HG03103 (cell line): ENCODE data around the gene NFKBIE.

Experiments used
- ATAC-seq: cut with Tn5 transposase; IDR thresholded peaks from one replicate; pipeline ENCODE4 v1.9.1; 2021; ENCODE audit warnings: low read depth; ENCODE audit not compliant: unreplicated experiment

NFKBIE gene

DNA sequence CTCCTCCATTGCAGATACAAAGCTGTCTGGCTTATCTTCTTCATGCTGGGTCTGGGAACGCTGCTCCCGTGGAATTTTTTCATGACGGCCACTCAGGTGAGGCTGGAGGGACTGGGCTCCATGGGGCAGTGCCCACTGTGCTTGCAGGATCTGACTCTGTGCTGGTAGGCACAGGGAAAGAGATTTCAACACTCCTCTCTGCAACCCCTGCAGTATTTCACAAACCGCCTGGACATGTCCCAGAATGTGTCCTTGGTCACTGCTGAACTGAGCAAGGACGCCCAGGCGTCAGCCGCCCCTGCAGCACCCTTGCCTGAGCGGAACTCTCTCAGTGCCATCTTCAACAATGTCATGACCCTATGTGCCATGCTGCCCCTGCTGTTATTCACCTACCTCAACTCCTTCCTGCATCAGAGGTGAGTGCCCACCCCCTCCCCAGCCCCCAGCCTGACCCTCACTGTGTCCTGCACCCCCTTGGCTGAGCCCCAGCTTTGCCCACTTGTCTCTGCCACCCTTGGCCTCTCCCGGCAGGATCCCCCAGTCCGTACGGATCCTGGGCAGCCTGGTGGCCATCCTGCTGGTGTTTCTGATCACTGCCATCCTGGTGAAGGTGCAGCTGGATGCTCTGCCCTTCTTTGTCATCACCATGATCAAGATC lies 35.8 kb downstream of the NFKBIE start:
- no peak for ATAC-seq

DNA sequence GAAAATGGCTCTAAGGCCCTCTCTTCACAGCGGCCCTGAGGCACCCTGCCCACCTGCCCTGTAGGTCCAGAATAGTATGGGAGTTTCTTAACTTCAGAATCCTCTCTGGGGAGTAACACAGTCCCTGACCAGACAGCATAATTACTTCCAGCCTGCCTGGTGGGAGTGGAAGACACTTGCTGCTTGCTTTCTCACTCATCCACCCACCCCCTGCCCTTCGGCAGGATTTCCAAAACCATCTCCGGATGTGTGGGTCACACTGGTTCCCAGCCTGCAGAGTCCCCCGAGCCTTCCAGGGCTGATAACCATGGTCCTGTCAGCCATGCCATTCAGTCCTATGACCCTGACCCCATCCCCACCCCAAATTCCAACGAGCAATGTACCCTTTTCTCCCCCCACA lies 36.5 kb downstream of the NFKBIE start:
- no peak for ATAC-seq

DNA sequence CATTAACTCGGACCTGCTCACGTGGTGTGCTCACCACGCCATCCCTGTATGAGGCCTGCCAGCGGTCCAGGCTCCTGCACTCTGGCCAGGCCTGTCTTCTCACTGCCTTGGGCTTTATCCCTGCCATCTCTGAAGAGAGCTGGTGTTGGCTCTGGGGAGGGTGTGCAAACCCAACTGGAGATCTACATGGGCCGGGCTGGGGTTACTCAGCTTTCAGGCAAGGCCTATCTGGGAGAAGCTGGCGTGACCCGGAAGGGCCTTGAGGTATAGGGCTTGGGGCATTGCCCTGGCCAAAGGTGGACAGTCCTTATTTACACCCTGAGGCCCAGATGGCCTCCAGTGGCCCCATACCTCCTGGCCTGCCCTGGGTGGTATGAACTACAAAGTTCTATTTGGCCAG lies 36.9 kb downstream of the NFKBIE start:
- no peak for ATAC-seq

DNA sequence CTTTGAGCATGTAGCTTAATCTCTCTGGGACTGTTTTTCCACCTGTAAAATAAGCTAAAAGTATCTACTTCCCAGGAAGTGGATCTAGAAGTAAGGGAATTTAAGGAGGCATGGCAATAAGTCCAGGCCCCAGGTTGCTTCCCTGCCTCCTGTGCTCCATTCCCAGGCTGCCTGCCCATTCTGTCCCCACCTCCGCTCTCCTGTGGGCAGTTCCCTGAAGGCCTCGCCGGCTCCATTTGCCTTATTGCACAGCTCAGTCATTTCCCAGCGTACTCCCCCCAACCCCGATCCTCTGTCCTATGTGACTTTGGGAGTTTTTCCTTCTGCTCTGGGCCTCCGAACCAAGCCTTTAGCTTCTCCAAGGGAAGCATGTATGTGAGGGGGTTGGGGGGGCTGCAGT lies 37.3 kb downstream of the NFKBIE start:
- no peak for ATAC-seq

DNA sequence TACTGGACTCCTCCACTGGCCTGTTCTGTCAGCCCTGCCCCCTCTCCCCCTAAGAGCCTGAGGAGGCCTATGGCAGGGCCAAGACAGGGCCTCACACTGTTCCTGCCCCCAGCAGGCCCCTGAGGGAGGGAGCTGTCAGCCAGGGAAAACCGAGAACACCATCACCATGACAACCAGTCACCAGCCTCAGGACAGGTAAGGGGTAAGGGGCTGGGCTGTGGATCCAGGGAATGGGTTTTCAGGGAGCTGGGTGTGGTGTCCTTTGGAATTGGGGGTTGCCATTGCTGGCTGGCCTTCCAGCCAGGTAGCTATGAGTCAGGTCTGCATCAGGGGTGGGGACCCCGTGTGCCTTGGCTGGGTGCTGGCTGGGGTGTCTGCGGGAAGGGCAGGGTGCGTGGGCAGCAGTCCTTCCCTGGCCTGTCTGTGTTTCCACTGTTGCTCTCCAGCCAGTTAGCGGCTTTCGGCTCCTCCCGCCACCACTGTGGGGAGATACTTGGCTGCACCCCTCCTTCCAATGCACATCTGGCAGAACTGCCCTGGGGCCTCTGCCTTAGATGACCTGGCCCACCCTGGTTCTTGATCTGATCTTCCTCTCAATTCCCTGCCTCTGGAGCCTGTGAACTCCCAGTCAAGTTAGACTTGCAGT lies 38.1 kb downstream of the NFKBIE start:
- ATAC-seq = no peak

DNA sequence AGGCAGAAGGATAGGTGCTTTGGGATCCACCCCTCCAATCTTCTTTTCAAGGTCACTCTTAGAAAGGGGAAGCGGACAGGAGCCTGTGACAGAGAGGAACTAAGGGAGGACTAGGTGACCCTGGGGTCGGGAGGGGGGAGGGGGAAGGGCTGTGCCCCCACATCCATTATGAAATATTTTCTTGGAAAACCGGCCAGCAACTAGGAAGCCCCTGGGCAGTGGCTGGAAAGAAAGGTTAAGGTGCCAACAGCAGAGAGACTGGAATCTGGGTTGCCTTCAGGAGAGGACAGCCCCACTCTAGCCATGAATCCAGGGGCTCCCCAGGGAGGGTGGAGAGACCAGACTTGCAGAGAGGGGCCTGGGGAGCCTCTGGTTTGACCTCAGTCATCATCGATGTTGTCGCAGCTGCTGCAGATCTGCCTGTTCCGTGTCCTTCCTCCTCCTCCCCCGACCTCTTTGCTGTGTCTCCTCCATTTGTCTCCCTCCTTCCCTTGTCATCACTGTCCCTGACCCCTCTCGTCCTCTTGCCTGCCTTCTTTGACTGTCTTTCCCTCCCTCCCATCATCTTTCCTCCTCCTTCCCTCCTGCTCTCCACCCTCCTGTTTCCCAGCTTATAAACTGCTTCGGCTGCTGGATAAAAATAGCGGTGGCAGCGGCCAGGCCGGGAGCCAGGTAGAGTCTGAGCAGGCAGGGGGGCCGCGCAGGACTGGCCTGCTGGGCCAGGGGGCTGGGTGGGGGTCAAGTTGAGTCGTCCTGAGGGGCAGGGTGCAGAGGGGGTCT lies 38.8 kb downstream of the NFKBIE start:
- no peak for ATAC-seq

DNA sequence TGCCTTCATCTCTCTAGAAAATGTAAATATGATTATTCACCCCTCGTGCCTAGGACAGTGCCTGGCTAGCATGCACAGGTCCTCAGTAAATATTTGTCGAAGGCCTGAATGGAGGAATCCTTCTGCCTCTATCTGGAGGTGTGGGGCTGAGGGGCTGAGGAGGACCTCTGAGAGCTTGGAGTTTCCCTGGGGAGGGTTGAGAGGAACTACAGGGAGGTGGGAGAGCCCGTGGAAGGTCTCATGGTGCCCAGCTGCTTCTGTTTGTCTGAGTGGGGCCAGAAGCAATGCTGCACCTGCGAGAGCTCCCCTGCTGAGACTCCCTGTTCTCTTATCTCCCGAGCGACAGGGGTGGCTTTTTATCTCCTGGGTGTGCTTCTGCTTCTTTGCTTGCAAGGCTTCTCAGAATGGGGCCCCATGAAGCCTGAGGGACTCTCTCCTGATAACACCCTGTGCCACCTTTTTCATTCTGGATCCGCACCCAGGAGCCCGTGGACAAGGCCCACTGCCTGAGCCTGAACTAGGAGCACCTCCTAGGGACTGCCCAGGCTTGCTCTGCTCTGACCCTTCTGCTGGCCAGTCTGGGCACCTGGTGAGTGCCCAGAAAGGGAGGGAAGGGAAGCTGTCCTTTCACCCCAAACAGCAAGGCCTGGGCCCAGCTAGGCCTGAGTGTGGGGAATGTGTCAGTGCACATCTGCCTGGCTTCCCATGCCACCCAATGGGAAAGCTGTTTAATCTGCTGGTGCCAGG lies 39.6 kb downstream of the NFKBIE start:
- no peak for ATAC-seq

DNA sequence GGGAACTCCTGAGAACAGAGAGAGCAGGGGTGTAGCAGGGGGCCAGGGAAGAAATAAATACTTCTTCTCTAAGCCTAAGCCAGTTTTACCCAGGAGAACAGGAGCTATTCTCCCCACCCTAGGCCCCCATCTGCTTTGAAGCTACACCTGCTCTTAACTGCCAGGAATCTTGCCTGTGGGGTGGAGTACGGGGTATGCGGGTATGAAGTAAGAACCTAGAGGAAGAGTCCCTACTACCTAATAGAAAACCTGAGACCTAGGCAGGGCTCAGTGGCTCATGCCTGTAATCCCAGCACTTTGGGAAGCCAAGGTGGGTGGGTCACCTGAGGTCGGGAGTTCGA lies 40.4 kb downstream of the NFKBIE start:
- no peak for ATAC-seq

DNA sequence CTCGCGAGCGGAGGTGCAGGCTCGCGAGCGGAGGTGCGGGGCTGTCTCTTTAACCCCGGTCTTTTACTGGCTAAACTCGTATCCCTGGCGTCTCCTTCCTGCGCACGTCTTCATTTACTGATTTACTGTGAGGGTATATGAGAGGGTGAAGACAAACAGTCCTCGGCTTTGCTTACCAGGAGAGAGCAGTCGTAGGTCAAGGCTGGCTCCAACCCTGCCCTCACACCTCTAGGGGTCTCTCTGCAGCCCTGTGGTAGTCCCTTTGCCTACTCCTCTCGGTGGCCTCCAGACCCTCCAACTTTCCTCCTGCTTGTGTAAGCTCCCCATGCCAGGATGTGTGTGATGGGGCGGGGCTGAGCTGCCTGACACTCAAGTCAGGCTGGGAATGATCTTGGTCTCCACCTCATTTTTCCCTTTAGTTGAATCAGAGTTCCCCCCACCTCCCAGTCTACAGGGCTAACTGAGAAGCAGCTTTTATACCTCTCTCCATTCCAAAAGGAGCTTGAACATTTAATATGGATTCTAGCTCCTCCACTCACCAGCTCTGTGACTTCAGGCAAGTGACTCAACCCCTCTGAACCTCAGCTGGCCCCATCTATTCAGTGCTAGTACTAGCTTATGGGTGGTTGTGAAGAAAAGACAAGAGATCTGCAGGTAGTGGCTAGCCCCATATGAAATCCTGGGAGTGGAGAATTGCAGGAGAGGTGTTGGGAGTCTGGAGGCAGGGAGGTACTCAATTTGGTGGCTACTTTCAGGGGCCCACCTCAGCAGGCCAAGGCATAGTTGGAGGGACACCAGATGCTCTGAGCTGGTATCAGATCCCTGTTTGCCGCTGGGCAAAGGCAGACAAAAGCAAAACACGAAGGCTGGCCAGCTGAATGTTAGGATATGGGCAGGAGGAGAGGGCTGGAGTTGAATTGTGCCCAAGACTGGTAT lies 41.1 kb downstream of the NFKBIE start:
- no peak for ATAC-seq

DNA sequence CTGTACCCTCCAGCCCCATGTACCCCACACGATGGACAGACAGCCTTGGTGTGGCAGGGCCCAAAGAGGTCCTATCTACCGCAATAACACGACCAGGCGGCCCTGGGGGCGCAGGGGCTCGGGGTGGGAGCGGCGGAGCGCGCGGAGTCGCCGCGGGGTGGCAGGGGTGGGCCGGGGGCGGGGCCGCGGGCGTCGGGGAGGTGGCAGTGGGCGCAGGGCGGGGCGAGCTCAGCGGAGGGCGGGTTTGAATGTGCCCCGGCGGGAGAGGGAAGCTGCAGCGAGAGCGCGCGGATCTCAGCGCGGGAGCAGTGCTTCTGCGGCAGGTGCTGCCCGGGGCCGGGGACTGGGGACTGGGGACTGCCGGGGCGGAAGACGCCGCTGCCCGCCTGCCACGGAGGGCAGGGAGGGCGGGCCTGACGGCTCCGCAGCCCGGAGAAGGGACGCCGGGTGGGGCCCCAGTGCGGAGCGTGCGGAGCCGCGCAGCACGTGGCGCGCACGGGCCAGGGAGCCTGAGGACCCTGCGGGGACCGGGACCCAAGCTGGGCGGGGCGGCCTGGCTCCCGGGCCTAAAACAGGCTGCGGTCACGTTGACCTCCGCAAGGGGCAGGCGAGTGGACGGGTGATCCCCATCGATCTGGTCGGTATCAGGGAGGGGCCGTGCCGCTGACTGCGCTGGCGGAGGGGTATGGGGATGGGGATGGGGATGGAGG lies 41.9 kb downstream of the NFKBIE start, which contains the start of gene SLC29A1:
Gene SLC29A1, plus strand, starts transcription at position 277 of the 710 bp plus-strand sequence. CDS start 3,719 bp downstream, outside the sequence.
- ATAC-seq = peak; percentile 48

DNA sequence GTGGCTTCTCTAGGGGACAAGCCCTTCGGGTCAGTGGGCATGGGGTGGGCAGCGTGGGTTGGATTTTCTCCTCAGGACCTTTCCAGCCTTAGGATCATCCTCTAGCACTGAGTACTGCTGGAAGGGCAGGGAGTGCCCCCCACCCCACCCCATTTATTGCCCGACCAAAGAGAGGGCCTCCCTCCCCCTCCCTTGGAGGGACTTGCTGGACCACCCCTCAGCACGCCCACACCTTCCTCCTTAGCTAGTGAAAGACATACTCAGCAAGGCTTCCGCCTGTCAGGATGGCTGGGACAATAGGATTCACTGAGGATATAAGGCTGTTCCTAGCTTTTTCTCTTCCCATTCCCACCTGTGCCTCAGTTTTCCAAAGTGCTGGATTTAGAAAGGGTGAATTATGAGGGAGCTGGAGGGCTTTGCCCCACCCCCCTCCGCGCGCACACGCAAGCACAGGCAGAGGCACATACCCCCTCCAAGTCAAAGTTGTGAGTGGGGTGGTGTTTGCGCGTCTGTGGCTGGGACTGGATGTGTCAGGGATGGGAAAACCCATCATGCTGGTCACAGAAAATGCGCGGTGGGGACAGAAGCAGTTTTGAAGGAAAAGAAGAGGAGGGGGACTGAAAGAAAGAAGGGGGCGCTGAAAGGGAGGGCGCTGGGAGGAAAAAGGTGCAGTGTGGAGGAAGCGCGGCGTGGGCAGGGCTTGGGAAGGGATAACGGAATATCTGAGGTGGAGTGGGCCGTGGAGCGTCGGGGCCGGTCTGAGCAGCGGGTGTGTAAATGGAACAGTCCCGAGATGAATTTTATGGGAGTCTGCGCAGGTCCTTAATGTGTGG lies 42.6 kb downstream of the NFKBIE start:
- no peak for ATAC-seq

DNA sequence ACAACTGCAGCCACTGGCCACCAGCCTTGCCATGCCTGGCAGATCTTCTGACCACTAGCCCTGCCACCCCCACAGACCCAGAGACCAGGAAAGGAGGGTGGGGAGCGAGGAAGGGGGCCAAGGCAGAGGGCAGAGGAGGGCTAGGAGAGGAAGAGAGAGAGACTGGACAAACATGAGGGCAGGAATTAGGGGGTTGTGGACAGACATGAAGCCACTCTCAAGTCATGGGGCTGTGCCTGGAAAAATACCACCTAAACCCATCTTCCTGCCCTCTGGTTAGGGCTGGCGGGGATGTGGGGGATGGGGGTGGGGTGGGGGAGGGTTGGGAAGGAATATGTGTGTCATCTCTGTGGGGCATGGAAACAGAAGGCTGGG lies 43.4 kb downstream of the NFKBIE start:
- ATAC-seq = no peak

DNA sequence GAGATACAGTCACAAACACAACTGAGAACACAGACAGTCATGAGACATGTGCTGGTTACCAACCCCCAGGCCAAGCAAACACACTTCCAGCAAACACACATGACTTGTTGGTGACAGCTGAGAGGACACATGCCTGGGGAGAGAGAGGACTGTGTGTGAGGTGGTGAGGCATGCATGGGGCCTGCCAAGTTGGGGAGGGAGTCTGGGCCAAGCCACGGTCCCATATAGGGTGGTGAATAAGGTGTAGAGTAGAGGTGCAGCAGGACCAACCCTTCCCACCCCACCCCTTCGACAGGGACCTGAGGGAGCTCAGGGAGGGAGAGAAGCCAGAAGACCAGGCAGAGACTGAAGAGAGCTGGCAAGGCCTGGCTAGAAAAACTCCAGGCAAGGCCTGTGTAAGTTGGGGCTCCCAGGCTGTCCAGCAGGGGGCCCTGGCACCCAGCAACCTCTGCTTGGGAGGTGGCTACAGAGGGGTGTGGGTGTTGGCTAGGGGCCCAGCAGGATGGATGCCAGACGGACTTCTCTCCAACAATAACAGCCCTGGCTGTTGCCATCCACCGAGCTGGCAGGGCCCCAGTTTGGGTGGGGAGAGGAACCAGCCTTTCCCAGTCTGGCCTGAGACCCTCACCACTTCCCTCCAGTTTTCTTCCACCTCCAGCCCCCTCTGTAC lies 43.9 kb downstream of the NFKBIE start:
- peak; percentile 36 for ATAC-seq

DNA sequence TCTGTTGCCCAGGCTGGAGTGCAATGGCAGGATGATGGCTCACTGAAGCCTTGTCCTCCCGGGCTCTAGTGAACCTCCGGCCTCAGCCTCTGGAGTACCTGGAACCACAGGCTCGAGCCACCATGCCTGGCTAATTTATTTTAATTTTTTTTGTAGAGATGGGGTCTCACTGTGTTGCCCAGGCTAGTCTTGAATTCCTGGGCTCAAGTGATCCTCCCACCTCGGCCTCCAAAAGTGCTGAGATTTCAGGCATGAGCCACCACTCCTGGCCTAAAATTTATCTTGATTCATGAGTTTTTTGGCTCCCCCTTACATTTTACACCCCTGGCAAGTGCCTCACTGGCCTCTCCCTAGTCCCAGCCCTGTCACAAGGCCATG lies 44.4 kb downstream of the NFKBIE start:
- no peak for ATAC-seq

DNA sequence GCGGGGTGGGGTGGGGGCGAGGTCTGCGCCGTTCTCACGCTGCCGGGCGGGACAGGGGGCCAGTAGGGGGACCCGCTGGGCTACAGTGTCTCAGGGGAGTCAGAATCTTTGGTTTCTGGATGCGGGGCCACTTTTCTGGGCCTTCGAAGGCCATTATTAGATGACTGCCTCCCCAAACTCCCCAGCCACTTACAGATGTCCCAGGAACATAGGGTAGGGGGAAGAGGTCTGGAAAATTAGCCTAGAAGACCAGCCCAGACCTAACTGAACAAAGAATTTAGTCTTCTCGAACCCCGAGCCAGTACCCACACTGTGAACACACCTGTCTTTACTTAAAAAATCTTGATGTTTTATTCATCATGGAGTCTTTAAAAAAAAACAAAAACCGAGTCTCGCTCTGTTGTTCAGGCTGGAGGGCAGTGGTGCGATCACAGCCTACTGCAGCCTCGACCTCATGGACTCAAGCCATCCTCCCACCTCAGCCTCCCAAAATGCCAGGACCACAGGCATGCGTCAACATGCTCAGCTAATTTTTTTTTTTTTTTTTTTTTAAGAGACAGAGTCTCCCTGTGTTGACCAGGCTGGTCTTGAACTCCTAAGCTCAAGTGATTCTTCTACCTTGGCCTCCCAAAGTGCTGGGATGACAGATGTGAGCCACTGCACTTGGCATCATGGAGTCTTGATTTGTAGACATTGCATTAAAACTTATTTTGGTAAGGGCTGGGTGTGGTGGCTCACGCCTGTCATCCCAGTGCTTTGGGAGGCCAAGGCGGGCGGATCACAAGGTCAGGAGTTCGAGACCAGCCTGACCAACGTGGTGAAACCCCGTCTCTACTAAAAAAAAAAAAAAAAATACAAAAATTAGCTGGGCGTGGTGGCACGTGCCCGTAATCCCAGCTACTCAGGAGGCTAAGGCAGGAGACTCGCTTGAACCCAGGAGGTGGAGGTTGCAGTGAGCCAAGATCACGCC lies 45.3 kb downstream of the NFKBIE start:
- no peak for ATAC-seq

DNA sequence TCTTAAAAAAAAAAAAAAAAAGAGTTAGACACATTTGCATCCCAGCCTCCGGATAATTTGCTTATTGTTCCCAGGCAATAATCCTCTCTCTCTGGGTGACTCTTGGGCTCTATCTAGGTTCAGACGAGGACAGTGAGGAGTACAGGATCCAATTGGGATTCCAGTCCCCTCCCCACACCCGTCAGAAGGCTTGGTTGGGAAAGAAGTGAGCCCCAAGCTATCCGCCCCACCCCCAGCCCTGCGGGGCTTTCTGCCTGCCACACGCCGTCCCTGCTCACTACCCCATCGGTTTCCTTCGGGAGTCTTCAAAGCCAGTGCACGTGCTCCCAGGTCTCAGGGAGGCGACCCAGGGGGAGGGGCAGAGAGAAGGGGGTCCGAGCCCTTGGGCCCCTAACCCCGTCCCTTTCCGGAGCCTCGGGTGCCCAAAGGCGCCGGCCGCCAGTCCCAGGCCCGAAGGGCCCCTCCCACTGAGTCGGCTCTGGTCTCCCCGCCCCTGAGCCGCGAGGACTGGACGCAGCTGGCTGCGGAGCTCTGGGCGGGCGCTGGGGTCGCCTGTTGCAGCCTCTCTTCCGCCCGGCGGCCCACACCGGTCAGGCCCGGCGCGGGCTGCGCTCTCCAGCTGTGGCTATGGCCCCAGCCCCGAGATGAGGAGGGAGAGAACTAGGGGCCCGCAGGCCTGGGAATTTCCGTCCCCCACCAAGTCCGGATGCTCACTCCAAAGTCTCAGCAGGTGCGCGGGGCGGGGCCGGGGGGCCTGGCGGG lies 46.1 kb downstream of the NFKBIE start:
- ATAC-seq = no peak
